NCI-H82 treated with DMSO at 0.1 percent for 48 hours (cell line): ENCODE results near the gene GP2.

Experiments used
- DNase-seq: peaks from one replicate; lab custom pipeline; 2025; ENCODE audit not compliant: unreplicated experiment; lab: John Stamatoyannopoulos, UW

Gene GP2

DNA sequence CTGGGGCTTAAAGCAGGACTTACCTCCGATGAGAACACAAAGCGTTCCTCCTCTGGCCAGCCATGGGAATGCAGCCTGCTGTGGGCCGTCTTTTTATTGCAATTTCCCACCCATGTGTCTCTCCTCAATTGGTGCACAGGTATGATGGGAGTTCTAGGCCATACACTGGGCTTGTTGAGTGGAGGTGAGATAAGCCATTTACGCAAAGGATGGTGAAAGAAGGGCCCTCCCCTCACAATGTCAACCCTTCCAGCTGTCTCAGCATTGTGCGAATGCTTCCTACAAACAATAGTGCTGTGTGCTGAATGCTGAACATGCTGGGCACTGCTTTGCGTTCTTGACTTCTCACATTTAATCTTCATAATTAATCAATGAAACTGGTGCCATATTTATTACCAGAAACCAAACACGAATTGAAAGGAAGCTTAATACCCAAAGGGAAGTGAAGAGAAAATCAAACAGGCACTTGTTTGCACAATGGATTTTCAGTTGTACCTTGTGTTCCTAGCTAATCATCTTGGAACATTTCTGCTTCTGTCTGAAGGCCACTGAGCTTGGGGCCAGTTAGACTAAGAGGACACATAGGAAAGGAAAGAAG, at the start of gene GP2:
Gene GP2, minus strand, starts transcription at position 70 of the 598 bp plus-strand sequence. CDS start 1,082 bp downstream, outside the sequence.
- DNase-seq: no peak

- no peak for DNase-seq
Observed at GRCh38 chr16:20372701-20373100, 45.4 kb upstream of the GP2 start.

DNA sequence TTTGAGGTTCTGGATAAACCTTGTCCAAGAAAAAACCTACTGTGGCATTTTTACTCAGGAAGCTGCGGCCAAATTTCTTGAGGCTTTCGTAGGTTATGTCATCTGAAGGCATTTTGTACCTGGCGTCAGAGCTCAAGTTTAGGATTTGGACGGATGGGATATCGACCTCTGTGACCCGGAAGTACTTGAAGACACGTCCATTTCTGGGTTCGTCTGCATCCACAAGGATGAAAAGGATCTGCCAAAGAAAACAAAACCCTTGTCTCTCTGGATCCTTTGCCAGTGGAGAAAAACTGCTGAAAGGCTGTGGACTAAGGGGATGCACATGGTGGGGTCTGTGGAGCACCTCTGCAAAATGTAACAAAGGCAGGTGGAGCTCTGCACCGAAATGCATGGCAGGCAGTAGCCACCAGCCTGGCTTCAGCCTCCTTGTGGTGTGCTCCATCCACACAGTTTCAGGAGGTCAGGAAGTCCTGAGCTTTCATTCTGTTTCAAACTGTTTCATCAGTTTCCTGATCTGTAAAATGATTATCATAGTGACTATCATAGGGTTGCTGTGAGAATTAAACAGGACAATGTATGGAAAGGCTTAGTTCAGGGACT, 42.2 kb upstream of the GP2 start:
- no peak for DNase-seq

- DNase-seq: no peak
Observed at GRCh38 chr16:20364051-20364450, 36.7 kb upstream of the GP2 start.

DNA sequence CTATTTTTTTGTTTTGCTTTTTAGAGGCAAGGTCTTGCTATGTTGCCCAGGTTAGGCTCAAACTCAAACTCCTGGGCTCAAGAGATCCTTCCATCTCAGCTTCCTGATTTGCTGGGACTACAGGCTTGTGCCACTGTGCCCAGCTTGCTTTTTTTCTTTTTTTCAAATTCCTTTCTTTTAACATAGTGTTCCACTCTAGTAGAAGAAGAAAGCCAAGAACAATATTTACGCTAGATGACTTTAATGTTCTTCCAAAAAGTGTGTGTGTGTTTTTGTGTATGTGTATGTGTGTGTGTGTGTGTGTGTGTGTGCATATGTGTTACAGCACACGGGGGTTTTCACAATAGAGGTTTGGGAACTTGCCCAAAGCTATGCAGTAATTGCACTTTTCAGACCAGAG, 35.9 kb upstream of the GP2 start:
- no peak for DNase-seq

DNA sequence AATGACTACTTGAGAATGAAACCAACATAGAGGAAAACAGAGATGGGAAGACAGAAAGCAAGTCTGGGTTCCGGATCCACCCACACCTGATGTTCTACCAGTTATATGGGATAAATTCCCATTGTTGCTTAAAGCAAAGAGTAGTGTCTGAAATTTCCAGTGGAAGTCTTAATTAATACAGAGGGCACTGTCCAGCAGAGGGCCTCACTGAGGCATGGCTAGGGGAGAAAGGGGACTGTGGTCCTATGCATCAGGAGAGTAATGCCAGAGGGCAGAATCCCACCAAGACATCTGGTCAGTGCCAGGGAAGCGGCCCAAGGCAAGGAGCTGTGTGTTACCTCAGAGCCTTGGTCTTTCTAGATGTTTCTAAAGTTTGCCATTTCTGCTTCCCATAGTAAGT, 32.7 kb upstream of the GP2 start:
- no peak for DNase-seq

GRCh38 chr16:20355114-20355782, 27.9 kb upstream of the GP2 start:
- no peak for DNase-seq

DNA sequence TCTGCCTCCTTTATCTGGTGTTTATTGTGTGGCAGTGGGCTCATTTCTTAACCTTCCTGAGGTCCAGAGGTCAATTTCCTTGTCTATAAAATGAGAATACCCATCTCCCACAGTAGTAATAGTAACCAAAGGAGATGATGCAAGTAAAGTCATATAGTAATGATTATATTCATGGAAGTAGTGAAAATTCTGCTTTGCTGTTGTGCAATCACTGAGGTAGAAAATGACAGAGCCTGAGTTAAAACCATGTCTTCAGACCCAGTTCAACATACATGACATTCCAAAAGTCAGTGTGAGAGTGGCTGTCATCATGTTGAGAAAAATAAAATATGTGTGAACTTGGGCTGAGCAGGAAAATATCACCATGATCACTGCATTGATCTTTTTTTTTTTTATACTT, 26.1 kb upstream of the GP2 start:
- DNase-seq: no peak

DNA sequence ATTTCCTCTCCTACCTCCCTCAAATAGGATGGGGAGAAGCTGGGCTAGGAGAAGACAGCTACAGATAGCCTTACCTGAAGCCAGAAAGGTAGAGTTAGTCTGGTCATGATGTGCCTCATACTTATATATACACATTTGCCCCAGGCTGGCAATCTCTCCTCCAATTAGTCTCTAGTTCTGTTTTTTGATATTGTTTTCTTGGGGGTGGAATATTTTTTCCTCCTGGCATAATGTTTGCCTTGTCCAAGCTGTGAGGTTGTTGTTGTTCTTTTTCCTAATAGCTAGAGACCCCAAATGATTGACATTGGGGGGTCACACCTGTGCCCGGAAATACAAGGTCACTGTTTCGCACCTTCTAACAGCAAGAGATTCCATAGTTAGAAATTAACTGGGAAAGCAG, 25.3 kb upstream of the GP2 start, which contains the start of gene UMOD:
Gene UMOD, minus strand, starts transcription at position 101 of the 400 bp plus-strand sequence. CDS start 1,978 bp downstream, outside the sequence.
- no peak for DNase-seq

DNA sequence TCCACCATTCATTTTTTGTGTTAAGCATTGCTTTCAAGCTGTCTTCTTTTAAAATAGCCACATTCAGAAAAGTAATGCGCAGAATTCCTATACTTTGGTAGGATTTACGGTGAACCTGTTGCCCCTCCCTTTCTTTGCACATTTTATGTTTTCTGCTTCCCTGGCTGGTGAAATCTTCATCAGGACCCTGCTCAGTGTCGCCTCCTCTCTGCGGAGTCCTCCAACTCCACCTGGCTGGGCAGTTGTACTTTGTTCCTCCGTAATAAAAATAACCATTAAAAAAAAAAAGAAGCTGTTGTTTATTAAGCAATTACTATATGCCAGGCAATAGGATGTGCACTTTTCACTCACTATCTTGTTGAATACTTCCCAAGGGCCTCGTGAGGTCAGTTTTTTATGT, 22.3 kb upstream of the GP2 start:
- no peak for DNase-seq

GRCh38 chr16:20348365-20349185, 21.3 kb upstream of the GP2 start:
- DNase-seq: no peak

DNA sequence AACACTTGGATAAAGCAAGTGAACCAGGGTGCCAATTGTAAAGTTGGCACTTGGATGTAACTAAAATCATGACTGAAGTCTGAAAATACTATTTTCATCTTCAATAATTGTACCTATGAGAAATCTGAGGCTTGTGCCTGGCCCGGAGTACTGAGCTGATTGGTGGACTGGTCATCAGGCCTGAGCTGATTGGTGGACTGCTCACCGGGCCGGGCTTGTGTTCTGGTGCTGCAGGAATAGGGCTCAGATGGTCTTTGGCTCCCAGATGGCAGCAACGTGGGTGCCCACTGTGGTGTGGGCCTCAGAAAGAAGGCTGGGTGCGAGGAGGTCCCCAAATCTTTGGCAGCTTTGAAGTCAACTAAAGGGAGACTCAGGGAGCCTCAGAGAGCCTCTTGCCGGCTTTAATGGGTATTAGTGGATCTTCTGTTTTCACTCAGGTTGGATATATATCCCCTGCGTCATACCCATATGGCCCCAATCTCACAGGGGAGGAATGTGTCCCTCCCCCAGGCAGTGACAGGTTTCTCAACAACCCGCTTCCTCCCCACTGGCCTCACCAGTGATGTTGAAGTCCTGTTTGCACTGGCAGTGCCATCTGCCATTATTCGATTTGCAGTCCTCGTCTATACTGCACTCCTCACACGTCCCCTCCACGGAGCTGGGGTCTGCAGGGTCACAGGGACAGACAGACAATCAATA, 20.5 kb upstream of the GP2 start:
- DNase-seq: no peak

- no peak for DNase-seq
Observed at GRCh38 chr16:20344611-20345010, 17.3 kb upstream of the GP2 start.

DNA sequence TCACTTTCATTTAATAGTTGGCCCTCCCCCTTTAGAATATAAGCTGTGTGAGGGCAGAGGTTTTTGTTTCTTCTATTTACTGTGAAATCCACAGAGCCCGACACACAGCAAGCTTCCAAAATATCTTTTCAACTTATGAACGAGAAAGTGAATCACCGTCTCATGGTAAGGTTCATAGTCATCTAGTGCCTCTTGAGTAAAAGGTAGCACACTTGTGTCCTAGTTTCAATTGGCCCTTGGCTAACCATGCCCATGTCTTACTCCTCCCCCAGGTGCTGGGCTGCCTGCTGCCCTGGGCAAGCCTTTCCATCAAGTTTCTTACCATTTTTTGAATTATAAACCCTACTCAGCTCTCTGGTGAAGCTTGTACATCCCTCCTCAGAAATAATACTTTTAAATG, 12.4 kb upstream of the GP2 start:
- no peak for DNase-seq

DNA sequence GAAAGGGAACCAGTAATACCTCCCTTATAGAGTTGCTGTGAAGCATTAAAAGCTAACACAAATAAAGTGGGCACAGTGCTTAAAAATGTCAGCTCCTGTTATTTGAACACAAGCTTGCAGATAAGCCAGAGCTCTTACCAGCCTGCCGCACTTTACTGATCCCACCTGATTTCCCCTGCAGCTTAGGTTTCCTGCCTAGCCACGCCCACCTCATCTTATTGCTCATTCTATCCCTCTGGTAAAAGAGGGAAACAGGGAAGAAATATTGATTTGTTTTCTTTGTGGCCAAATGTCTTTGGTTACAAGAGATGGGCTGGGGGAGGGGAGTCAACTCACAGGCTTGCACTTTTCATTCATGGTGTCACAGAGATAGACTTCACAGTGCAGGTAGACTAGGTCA, 9.6 kb upstream of the GP2 start:
- no peak for DNase-seq

DNA sequence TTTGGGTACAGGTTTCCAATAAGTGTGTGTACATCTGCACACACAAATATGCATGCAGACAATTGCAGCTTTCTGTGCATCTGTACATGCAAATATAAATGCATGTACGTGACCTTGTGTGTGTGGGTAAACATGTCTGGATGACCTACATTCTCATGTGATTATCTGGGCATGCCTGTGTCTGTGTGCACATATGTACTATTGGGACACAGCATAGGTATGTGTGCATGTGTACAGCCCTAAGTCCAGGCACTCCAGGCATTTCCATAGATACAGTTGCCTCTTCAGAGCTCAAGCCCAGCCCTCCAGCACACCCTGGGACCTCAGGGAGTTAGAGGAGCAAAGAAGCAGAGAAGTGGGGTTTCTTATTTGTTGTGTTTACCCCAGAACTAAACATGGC, 7.1 kb upstream of the GP2 start:
- no peak for DNase-seq

DNA sequence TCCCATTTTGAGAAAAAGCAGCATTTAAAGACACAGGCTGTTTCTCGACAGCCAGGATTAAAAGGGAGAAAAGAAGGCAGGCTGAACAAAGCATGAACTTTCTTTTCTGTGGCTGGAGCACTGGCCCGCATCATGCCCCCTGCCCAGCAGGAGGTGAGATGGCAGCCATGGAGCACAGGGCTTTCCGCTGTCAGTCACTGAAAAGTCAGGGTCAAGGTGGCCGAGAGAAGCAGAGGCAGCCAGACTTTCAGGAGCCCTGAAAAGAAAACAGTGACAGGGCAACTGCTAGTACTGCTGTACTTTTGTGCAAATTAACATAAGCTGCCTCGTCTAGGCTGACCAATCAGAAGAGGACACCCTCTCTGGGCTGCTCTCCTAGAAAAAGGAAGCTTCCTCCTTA, 5.8 kb upstream of the GP2 start:
- no peak for DNase-seq

DNA sequence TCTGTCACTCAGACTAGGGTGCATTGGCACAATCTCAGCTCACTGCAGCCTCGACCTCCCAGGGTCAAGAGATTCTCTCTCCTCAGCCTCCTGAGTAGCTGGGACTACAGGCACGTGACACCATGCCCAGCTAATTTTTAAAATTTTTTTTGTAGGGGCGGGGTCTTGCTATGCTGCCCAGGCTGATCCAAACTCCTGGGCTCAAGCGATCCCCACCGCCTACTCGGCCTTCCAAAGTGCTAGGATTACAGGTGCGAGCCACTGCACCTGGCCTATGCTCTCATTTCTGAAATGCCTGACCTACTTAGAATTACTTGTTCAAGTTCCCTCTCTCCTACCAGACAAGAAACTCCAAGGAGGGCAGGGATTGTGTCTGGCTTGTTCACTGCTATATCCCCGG, 5.1 kb upstream of the GP2 start:
- no peak for DNase-seq

GRCh38 chr16:20331635-20332034, 4.3 kb upstream of the GP2 start:
- DNase-seq: no peak

DNA sequence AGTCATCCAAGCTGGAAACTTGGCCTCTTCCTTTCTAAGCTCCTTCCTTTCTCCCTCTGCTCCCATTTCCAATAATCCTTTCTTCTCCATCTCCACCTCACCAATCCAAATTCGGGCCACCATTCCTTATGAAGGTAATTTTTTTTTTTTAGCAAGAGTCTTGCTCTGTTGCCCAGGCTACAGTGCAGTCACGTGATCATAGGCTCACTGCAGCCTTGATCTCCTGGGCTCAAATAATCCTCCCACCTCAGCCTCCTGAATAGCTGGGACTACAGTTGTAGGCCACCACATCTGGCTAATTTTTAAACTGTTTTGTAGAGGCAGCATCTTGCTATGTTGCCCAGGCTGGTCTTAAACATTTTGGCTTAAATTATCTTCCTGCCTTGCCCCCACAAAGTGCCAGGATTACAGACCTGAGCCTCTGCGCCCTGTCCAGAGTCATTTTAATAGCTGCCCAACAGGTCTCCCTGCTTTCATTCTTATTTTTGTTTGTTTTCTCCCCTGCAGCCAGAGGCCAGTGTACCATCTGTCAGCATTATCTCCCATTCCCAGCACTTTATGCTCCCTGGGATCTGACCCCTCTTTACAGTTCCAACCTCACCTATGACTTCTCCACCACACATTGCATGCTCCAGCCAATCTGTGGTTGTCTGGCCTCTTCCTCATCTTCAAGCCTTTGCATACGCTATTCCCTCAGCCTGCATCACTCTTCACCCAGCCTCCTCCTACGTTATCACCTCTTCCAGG, 2.3 kb upstream of the GP2 start:
- DNase-seq: no peak
